Neural progenitor cell (in vitro differentiated cells): ENCODE measurements around the gene C22orf39. TPM values are rescaled to one million over a fixed set of nuclear protein-coding genes. Genes with fewer than 3 reads are reported as not detected.

ENCODE experiments used
- DNase-seq: peaks from one replicate; pipeline ENCODE4 v3.0.0-alpha.2; 2016; ENCODE audit warnings: low spot score
- H2AFZ ChIP-seq: fragments of 200-600 bp; sonication (generic); replicated peaks from 2 replicates; pipeline ENCODE4 v1.6.1; 2016; ENCODE audit warnings: antibody characterized with exemption
- H3F3A ChIP-seq: fragments of 200-600 bp; sonication (generic); 2 replicates; pipeline ENCODE4 v1.6.1; 2016; ENCODE audit warnings: antibody characterized with exemption, low read depth
- H3K27ac ChIP-seq: fragments of 200-600 bp; sonication (generic); 2 replicates; pipeline ENCODE4 v1.5.1; 2016; ENCODE audit warnings: mild to moderate bottlenecking
- H3K27me3 ChIP-seq: fragments of 200-600 bp; sonication (generic); 2 replicates; pipeline ENCODE4 v1.6.1; 2016; ENCODE audit warnings: mild to moderate bottlenecking, moderate library complexity
- H3K36me3 ChIP-seq: fragments of 200-600 bp; sonication (generic); 2 replicates; pipeline ENCODE4 v1.5.1; 2016
- H3K4me1 ChIP-seq: fragments of 200-600 bp; sonication (generic); 2 replicates; pipeline ENCODE4 v1.6.1; 2016; ENCODE audit warnings: mixed run types
- H3K4me2 ChIP-seq: fragments of 200-600 bp; sonication (generic); 2 replicates; pipeline ENCODE4 v1.6.1; 2016
- H3K4me3 ChIP-seq: fragments of 200-600 bp; sonication (generic); 2 replicates; pipeline ENCODE4 v1.5.1; 2016
- H3K79me2 ChIP-seq: fragments of 200-600 bp; sonication (generic); 2 replicates; pipeline ENCODE4 v1.6.1; 2016; ENCODE audit warnings: low read depth
- H3K9ac ChIP-seq: fragments of 200-600 bp; sonication (generic); 2 replicates; pipeline ENCODE4 v1.6.1; 2016
- H3K9me3 ChIP-seq: fragments of 200-600 bp; sonication (generic); 2 replicates; pipeline ENCODE4 v1.5.1; 2016; ENCODE audit warnings: low read depth
- H4K20me1 ChIP-seq: fragments of 200-600 bp; sonication (generic); 2 replicates; pipeline ENCODE4 v1.6.1; 2016; ENCODE audit warnings: low read depth
- H3K27ac Mint-ChIP-seq: 3 replicates; pipeline ENCODE4 v1.8.0; 2021; ENCODE audit warnings: mixed read lengths
- H3K27me3 Mint-ChIP-seq: 2 replicates; pipeline ENCODE4 v1.8.0; 2022; ENCODE audit warnings: low read depth, mild to moderate bottlenecking, inconsistent platforms, moderate library complexity, mixed read lengths; ENCODE audit not compliant: insufficient read depth
- H3K36me3 Mint-ChIP-seq: 3 replicates; pipeline ENCODE4 v1.8.0; 2021; ENCODE audit warnings: mixed read lengths
- H3K4me1 Mint-ChIP-seq: 3 replicates; pipeline ENCODE4 v1.8.0; 2021; ENCODE audit warnings: mixed read lengths
- H3K4me3 Mint-ChIP-seq: 3 replicates; pipeline ENCODE4 v1.8.0; 2021; ENCODE audit warnings: mild to moderate bottlenecking, moderate library complexity, mixed read lengths
- H3K9me3 Mint-ChIP-seq: 3 replicates; pipeline ENCODE4 v1.8.0; 2020; ENCODE audit warnings: mixed read lengths
- EZH2 ChIP-seq: fragments of 200-600 bp; sonication (generic); IDR thresholded peaks from 2 replicates; pipeline ENCODE4 v1.6.1; 2017; ENCODE audit warnings: antibody characterized with exemption, mild to moderate bottlenecking, moderate library complexity
- EZH2phosphoT487 ChIP-seq: fragments of 200-600 bp; sonication (generic); IDR thresholded peaks from 2 replicates; pipeline ENCODE4 v1.6.1; 2017; ENCODE audit warnings: antibody characterized with exemption
- total RNA-seq: library from RNA; depleted of rRNA; stranded (reverse); fragments of >200 nt; gene quantifications from 2 replicates; pipeline ENCODE4 v1.2.3, GENCODE V29; 2015; ENCODE audit warnings: low replicate concordance
- TF ChIP-seq, protein P1 (sequence below): fragments of 200-600 bp; sonication (generic); IDR thresholded peaks from 2 replicates; pipeline ENCODE4 v1.5.1; 2017; ENCODE audit warnings: antibody characterized with exemption, mild to moderate bottlenecking

C22orf39 gene
- total RNA-seq, 1 donor from 2014 or later = 49.5 TPM

DNA sequence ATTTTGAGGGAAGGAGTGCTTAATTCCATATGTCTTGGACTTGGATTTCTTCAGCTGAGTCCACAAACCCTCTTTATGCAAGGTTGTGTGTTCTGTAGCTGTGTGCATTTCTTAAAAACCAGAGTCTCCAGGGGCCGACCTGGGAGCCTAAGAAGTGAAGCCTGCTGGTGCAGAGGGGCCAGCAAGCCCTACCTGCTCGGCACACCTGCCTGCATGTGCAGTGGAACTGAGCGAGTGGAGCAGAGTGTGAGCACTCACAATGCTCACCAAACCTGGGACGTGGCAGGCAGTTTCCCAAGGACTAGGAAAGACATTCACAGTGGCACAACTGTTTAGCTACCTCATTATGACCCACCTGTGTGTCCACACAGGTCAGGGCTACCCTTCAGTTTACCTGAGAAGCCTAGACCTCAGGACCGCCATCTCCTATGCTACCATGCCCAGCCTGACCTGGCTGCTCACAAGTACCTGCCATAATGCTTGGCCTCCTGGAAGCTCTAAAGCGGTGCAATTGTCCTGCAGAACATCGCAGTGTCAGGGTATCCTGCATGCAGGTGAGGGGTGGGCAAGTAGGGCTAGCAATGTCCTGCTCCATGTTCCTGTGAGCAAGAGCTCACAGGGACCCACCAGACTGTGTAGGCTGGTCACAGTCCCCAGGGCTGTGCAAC lies 3.8 kb downstream of the C22orf39 start:
- Mint-ChIP-seq H3K4me3 (no peak overlapping the region), H3K9me3 (no peaks in the 10 kb centered on the region), H3K27me3 (peaks cover 6% of the 10 kb centered on the region), H3K4me1 (peaks cover 28% of the 10 kb centered on the region), H3K36me3 (peaks cover 29% of the 10 kb centered on the region), H3K27ac (no peak overlapping the region)
- Histone ChIP-seq H3K36me3 (no peaks in the 10 kb centered on the region), H3K79me2 (peaks cover 85% of the 10 kb centered on the region), H3F3A (peaks cover 21% of the 10 kb centered on the region), H4K20me1 (peaks cover 64% of the 10 kb centered on the region), H3K9ac (no peak overlapping the region), H3K4me2 (no peak overlapping the region), H2AFZ (no peak overlapping the region), H3K9me3 (no peaks in the 10 kb centered on the region), H3K4me3 (no peak overlapping the region), H3K4me1 (peaks cover 13% of the 10 kb centered on the region), H3K27me3 (no peaks in the 10 kb centered on the region), H3K27ac (no peak overlapping the region)
- TF ChIP-seq, protein P1, sequence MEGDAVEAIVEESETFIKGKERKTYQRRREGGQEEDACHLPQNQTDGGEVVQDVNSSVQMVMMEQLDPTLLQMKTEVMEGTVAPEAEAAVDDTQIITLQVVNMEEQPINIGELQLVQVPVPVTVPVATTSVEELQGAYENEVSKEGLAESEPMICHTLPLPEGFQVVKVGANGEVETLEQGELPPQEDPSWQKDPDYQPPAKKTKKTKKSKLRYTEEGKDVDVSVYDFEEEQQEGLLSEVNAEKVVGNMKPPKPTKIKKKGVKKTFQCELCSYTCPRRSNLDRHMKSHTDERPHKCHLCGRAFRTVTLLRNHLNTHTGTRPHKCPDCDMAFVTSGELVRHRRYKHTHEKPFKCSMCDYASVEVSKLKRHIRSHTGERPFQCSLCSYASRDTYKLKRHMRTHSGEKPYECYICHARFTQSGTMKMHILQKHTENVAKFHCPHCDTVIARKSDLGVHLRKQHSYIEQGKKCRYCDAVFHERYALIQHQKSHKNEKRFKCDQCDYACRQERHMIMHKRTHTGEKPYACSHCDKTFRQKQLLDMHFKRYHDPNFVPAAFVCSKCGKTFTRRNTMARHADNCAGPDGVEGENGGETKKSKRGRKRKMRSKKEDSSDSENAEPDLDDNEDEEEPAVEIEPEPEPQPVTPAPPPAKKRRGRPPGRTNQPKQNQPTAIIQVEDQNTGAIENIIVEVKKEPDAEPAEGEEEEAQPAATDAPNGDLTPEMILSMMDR = no peak
- TF ChIP-seq EZH2 (no peak), EZH2phosphoT487 (no peak)
- DNase-seq = no peak

DNA sequence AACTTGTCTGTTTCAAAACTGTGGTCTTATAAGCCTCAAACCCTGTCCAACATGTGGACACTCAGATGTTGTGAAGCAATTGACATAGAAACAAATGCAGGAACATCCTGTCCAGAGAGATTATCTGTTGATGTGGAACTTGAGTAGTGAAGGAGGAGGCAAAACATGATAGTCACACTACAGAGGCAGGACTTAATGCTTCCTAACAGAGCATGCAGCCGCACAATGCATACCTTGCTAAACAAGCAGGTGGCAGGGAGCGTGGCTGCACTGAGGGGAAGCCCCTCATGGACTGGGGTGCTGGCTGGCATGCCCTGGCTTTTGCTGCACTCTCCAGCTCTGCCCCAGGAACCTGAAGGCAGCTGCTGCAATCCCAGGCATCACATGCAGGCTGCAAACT lies 5.3 kb downstream of the C22orf39 start:
- Histone ChIP-seq H3K27ac (no peak overlapping the region), H4K20me1 (peaks cover 71% of the 10 kb centered on the region), H3K9ac (no peak overlapping the region), H3K27me3 (no peaks in the 10 kb centered on the region), H2AFZ (no peak overlapping the region), H3K9me3 (no peaks in the 10 kb centered on the region), H3K79me2 (peaks cover 80% of the 10 kb centered on the region), H3K36me3 (no peaks in the 10 kb centered on the region), H3F3A (peaks cover 10% of the 10 kb centered on the region), H3K4me2 (no peak overlapping the region), H3K4me1 (peaks cover 8% of the 10 kb centered on the region), H3K4me3 (no peak overlapping the region)
- no peak overlapping the region for H3K27ac Mint-ChIP-seq
- no peak for DNase-seq
- H3K4me1 Mint-ChIP-seq = peaks cover 20% of the 10 kb centered on the region
- no peak overlapping the region for H3K4me3 Mint-ChIP-seq
- peaks cover 31% of the 10 kb centered on the region for H3K36me3 Mint-ChIP-seq
- H3K27me3 Mint-ChIP-seq = peaks cover 6% of the 10 kb centered on the region
- no peaks in the 10 kb centered on the region for H3K9me3 Mint-ChIP-seq
- TF ChIP-seq, protein P1 = no peak
- TF ChIP-seq EZH2 (no peak), EZH2phosphoT487 (no peak)

DNA sequence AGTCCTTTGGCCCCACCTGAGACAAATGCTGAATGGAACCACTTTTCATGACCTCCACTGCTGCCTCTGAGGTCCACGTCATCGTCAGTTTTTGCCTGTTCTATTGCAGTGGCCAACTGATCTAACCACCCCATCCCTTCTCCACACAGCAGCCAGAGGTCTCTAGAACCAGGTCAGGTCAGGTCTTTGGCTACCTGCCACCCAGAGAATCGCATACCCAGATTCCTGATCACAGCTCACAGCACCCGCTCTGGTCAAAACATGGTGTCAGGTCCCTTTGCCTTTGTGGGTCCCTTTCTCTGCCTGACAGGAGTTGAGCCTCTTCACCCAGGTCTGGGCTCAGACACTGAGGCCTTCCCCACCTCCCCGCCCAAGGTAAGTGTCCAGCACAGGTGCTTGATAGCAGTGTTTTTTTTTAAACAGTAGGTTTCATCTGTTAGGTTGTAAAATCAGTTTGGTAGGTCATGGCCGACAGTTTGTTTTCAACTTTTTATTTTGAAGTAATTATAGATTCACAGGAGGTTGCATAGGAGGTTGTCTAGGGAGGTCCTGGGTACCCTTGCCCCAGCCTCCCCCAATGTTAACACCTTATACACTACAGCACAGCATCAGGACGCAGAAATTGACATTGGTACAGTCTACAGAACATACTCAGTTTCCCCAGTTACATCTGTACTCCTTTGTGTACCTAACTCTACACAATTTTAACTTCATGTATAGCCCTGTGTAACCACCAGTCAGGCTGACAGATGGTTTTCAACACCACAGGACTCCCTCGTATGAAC lies 6.9 kb downstream of the C22orf39 start:
- H3K36me3 Mint-ChIP-seq = peaks cover 29% of the 10 kb centered on the region
- no peak overlapping the region for H3K4me2 ChIP-seq
- no peak overlapping the region for H3K4me3 Mint-ChIP-seq
- peaks cover 10% of the 10 kb centered on the region for H3K4me1 Mint-ChIP-seq
- no peak overlapping the region for H2AFZ ChIP-seq
- no peaks in the 10 kb centered on the region for H3K4me1 ChIP-seq
- no peak for DNase-seq
- no peaks in the 10 kb centered on the region for H3K27me3 ChIP-seq
- no peaks in the 10 kb centered on the region for H3K9me3 ChIP-seq
- no peaks in the 10 kb centered on the region for H3K36me3 ChIP-seq
- H3K9ac ChIP-seq = no peak overlapping the region
- no peak overlapping the region for H3K4me3 ChIP-seq
- no peaks in the 10 kb centered on the region for H3F3A ChIP-seq
- peaks cover 7% of the 10 kb centered on the region for H3K27me3 Mint-ChIP-seq
- H3K27ac Mint-ChIP-seq = no peak overlapping the region
- no peak overlapping the region for H3K27ac ChIP-seq
- H4K20me1 ChIP-seq = peaks cover 58% of the 10 kb centered on the region
- no peak for TF ChIP-seq EZH2
- TF ChIP-seq, protein P1 = no peak
- TF ChIP-seq EZH2phosphoT487 = no peak
- H3K9me3 Mint-ChIP-seq = no peaks in the 10 kb centered on the region
- H3K79me2 ChIP-seq = peaks cover 65% of the 10 kb centered on the region
